Esophagus muscularis mucosa (tissue), 4 donors: ENCODE data around the gene NACC1.

ENCODE experiments used
- EP300 ChIP-seq: sonication (generic); formaldehyde crosslinking; IDR thresholded peaks from one replicate; pipeline ENCODE4 v1.6.1; 2017; ENCODE audit warnings: antibody characterized with exemption
- POLR2A ChIP-seq: fragments of 450-650 bp; IDR thresholded peaks from one replicate; pipeline ENCODE4 v1.6.1; 2017; ENCODE audit warnings: antibody characterized with exemption, moderate library complexity, mild to moderate bottlenecking, low read depth
- POLR2AphosphoS5 ChIP-seq, 2 donors: sonication (generic); formaldehyde crosslinking; IDR thresholded peaks; one replicate each; pipeline ENCODE4 v1.6.1; 2017; ENCODE audit warnings: antibody characterized with exemption in 2 of 2
- TF ChIP-seq, protein P1 (sequence below), 3 experiments: fragments of 200-600 bp in 2 of 3; fragments of 450-650 bp in 1 of 3; sonication (generic) in 2 of 3; IDR thresholded peaks; one replicate each; pipeline ENCODE4 v1.5.1; 2017 to 2019; ENCODE audit warnings: antibody characterized with exemption in 3 of 3, mild to moderate bottlenecking in 2 of 3, moderate library complexity in 1 of 3

- TF ChIP-seq, protein P1, sequence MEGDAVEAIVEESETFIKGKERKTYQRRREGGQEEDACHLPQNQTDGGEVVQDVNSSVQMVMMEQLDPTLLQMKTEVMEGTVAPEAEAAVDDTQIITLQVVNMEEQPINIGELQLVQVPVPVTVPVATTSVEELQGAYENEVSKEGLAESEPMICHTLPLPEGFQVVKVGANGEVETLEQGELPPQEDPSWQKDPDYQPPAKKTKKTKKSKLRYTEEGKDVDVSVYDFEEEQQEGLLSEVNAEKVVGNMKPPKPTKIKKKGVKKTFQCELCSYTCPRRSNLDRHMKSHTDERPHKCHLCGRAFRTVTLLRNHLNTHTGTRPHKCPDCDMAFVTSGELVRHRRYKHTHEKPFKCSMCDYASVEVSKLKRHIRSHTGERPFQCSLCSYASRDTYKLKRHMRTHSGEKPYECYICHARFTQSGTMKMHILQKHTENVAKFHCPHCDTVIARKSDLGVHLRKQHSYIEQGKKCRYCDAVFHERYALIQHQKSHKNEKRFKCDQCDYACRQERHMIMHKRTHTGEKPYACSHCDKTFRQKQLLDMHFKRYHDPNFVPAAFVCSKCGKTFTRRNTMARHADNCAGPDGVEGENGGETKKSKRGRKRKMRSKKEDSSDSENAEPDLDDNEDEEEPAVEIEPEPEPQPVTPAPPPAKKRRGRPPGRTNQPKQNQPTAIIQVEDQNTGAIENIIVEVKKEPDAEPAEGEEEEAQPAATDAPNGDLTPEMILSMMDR (IDR thresholded peaks at IDR 0.05) = no peak
- TF ChIP-seq POLR2A (no peak), POLR2AphosphoS5 (IDR thresholded peaks at IDR 0.05) (no peak), EP300 (no peak)
These were observed 23.2 kb upstream of the NACC1 start for GRCh38 chr19:13094771-13095392.
